Activated CD4-positive, alpha-beta T cell treated with anti-CD3 and anti-CD28 coated beads, Interleukin-2, amount 50 U/mL, for 1 hour (primary cell): Measurements from ENCODE around the gene SUV39H1.
A peak's percentile ranks its signal among the peaks of the same experiment; 100 is the strongest.

ENCODE experiments used
- DNase-seq: peaks from one replicate; pipeline ENCODE4 v3.0.0-alpha.2; 2020

SUV39H1 gene

DNA sequence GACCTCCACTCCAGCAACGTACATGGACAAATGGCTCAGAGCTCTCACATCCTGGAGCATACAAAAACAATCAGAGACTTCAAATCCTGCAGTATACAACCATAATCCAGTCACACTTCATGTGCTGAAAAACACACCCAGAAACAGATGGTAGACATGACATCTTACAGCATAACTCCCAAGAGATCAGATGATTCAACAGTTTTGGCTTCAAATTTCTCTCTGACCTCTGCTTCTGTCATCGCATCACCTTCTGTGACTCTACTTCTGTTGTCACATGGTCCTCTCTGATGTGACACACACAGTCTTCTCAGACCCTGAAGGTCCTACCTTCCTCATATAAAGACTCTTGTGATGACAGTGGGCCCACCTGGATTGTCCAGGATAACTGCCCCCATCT lies 18.5 kb downstream of the SUV39H1 start:
- no peak for DNase-seq

GRCh38 chrX:48715876-48716502 lies 19.5 kb downstream of the SUV39H1 start:
- no peak for DNase-seq

DNA sequence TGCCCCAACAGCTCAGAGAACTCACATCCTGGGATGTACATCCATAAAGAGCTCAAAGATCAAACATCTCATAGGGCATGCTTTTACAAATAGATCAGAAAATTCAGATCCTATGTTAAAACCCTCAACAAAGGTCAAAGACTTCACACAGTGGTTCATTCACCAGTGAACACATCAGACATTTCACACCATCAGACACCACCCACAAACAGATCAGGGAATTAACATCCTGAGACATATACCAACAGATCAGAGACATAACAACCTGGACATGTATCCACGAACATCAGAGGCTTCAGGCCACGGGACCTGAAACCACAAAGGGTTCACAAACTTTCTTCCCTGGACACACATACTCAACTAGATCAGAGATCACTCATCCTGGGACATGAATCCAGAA lies 23.4 kb downstream of the SUV39H1 start:
- DNase-seq = no peak

DNA sequence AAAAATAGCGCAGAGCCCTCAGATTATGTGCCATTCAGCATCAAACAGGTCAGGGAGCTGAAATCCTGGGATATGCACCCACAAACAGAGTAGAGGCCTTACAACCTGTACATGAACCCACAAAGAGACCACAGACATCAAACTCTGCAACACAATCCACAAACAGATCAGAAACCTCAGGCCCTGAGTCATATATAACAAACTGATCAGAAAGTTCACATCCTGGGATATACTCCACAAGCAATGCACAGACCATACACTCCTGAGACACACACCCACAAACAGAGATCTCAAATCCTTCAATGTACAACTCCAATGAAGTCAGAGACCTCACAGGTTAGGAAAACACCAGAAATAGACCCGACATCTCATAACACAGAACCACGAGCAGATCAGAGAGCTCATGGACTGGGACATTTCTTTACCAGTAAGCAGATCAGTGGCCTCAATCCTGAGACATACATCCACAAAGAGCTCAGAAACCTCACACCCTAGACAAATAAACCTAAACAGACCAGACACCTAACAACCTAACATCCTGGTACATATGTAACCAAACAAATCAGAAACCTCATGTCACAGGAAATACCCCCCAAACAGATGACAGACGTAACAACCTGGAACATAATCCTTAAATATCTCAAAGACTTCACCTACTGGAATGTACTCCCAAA lies 24.2 kb downstream of the SUV39H1 start:
- DNase-seq = no peak

DNA sequence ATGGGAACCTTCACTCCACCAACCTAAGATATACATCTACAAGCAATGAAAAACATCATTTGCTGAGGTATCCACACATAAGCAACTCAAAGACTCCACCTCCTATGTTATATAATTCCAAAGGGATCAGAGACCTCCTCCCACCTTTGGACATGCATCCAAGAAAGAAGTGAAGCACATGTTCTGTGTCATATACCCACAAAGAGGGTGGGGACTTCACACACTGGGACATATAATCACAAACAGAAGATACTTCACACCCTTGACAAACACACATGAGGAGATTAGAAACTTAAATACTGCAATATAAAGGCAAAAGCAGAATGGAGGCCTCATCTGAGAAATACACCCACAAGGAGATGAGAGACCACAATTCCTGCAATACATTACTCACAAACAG lies 25.4 kb downstream of the SUV39H1 start:
- DNase-seq = no peak

- DNase-seq = no peak
These were observed 30.1 kb downstream of the SUV39H1 start for GRCh38 chrX:48726596-48726995.

GRCh38 chrX:48728653-48729052 lies 32.1 kb downstream of the SUV39H1 start:
- no peak for DNase-seq

- no peak for DNase-seq
These were observed 39.8 kb downstream of the SUV39H1 start for GRCh38 chrX:48736303-48736702.

- DNase-seq = no peak
These were observed 40.3 kb downstream of the SUV39H1 start for GRCh38 chrX:48736878-48737212.

- DNase-seq = peak; percentile 79
These were observed 40.8 kb downstream of the SUV39H1 start for GRCh38 chrX:48737213-48737938.

- no peak for DNase-seq
These were observed 41.4 kb downstream of the SUV39H1 start for GRCh38 chrX:48737940-48738339.

DNA sequence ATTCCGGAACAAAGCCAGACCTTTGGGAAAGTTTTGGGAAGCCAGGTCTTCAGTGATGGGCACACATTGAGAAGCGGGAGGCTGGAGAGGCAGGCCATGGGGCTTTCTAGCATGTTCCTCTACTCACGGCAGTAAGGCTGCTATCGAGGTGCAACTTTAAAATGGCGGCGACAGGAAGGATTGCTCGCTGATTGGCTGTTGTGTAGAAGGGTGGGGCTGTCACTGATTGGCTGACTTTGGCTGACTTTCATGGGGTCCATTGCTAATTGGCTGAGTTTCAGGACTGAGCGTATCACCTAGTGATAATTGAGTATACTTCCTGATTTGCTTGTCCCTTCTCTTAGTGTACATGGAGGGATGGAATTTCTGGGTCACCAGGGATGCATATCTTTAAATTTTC lies 45.3 kb downstream of the SUV39H1 start:
- no peak for DNase-seq

- no peak for DNase-seq
These were observed 48.7 kb downstream of the SUV39H1 start for GRCh38 chrX:48745222-48745621.

DNA sequence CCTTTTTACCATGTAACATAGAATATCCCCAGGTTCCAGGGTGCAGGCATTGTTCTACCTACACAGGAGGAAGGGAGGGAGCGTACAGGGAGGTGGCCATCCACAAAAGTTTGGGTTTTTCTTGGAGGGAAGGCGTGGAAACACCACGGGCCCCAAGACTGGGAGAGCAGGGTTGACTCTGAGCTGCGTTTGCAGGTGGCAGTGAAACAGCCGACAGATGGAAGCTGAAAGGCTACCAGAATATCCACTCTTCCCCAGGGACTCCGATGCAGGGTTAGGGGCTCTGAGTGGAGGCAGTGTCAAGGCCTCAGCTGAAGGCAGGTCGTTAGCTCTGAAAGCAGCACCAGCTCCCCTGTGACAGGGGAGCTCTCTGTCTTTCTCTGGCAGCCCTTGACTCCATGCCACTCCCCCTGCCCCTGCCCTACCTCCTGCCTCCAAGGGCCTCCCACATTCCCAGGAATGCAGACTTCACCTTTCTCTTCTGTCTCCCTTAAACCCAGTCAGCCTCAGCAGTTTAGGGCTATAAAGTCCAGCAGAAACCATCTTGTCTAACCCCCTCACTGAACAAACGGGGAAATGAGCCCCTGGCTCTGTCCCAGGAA lies 51.0 kb downstream of the SUV39H1 start:
- no peak for DNase-seq

- DNase-seq = no peak
These were observed 52.6 kb downstream of the SUV39H1 start for GRCh38 chrX:48749182-48749581.

DNA sequence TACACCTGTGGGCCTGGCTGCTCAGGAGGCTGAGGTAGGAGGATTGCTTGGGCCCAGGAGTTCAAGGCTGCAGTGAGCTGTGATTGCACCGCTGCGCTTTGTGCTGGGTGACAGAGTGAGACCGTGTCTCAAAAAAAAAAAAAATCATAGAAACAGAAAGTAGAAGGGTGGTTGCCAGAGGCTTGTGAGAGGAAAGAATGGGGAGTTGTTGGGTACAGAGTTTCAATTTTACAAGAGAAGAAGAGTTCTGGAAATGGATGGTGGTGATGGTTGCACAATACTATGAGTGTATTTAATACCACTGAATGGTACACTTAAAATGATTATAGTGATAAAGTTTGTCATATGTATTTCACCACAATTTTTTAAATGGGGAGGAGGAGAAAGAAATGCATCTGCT lies 54.8 kb downstream of the SUV39H1 start:
- no peak for DNase-seq

DNA sequence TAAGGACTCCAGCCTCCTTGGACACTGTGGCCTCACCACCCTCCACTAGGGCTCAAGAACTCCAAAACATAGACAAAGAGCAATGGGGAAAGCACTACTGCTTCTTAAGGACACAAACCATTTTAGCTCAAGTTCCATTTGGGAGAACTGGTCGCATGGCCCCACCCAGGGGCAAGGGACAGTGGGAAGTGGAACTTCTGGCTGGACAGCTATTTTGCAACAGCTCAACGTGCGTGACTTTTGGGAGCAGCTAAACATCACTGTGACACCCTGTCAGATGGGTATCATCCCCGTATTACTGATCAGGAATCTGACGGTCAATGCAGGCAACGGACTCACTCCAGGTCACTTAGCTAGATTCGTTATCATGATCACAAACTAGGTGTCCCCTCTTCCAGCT lies 56.0 kb downstream of the SUV39H1 start:
- DNase-seq = no peak

GRCh38 chrX:48753708-48754228 lies 57.2 kb downstream of the SUV39H1 start:
- DNase-seq = no peak

- DNase-seq = no peak
These were observed 57.7 kb downstream of the SUV39H1 start for GRCh38 chrX:48754238-48754637.
